Choroid plexus epithelial cell (primary cell): ENCODE measurements around the gene LNPEP.

ENCODE experiments used
- DNase-seq: peaks from one replicate; pipeline ENCODE4 v3.0.0-alpha.2; 2010; ENCODE audit warnings: low read depth
- H3K4me3 ChIP-seq: 2 replicates; pipeline ENCODE4 v1.5.1; 2011; ENCODE audit warnings: low read depth, mild to moderate bottlenecking, control low read depth, low read length, moderate library complexity
- CTCF ChIP-seq: conservative IDR thresholded peaks from 2 replicates; pipeline ENCODE4 v1.5.1; 2011; ENCODE audit warnings: low read depth, mild to moderate bottlenecking, control low read depth, inconsistent platforms, low read length, moderate library complexity

Gene LNPEP

GRCh38 chr5:96969366-96969765 lies 33.5 kb downstream of the LNPEP start:
- no peak overlapping the region for H3K4me3 ChIP-seq
- DNase-seq = no peak
- TF ChIP-seq CTCF = no peak

- no peak for DNase-seq
- no peak for TF ChIP-seq CTCF
- no peak overlapping the region for H3K4me3 ChIP-seq
Observed at GRCh38 chr5:96972599-96973334, 36.9 kb downstream of the LNPEP start.

GRCh38 chr5:96973532-96974401 lies 37.9 kb downstream of the LNPEP start:
- H3K4me3 ChIP-seq = no peak overlapping the region
- no peak for DNase-seq
- no peak for TF ChIP-seq CTCF

- DNase-seq = no peak
- TF ChIP-seq CTCF = no peak
- H3K4me3 ChIP-seq = no peak overlapping the region
Observed at GRCh38 chr5:96975656-96976055, 39.8 kb downstream of the LNPEP start.

- no peak for DNase-seq
- no peak for TF ChIP-seq CTCF
- H3K4me3 ChIP-seq = no peak overlapping the region
Observed at GRCh38 chr5:96977228-96977627, 41.3 kb downstream of the LNPEP start.

- TF ChIP-seq CTCF = no peak
- no peak overlapping the region for H3K4me3 ChIP-seq
- DNase-seq = peak; percentile 75
Observed at GRCh38 chr5:96978812-96979449, 43.1 kb downstream of the LNPEP start.
